Measurements from ENCODE around the gene KRTAP20-4.

KRTAP20-4 gene

GRCh38 chr21:30620522-30620921, at the start of gene KRTAP20-4:
TSS of gene KRTAP20-4 (plus strand) at chr21:30620627.
- no peak for DNase-seq

GRCh38 chr21:30577766-30578165, 42.7 kb upstream of the KRTAP20-4 start:
- peak; percentile 1 for DNase-seq

- no peak for DNase-seq
These were observed 41.1 kb upstream of the KRTAP20-4 start for GRCh38 chr21:30579346-30579745.

GRCh38 chr21:30580132-30580531, 40.3 kb upstream of the KRTAP20-4 start:
- no peak for DNase-seq

GRCh38 chr21:30582870-30583269, 37.6 kb upstream of the KRTAP20-4 start:
- DNase-seq: no peak

GRCh38 chr21:30590297-30590696, 30.1 kb upstream of the KRTAP20-4 start, which contains the start of gene KRTAP22-2:
TSS of gene KRTAP22-2 (minus strand) at chr21:30590397.
- DNase-seq: no peak

- DNase-seq: no peak
These were observed 28.3 kb upstream of the KRTAP20-4 start, which contains the start of gene KRTAP6-3 for GRCh38 chr21:30592140-30592539. TSS of gene KRTAP6-3 (plus strand) at chr21:30592440. CDS start at chr21:30592446, 6 bp downstream.

- DNase-seq: no peak
These were observed 21.6 kb upstream of the KRTAP20-4 start, which contains the start of gene KRTAP6-2 for GRCh38 chr21:30598802-30599201. TSS of gene KRTAP6-2 (minus strand) at chr21:30598902. CDS start at chr21:30598874, 28 bp downstream.

GRCh38 chr21:30600787-30601186, 19.6 kb upstream of the KRTAP20-4 start, which contains the start of gene KRTAP22-1:
TSS of gene KRTAP22-1 (plus strand) at chr21:30601087.
- no peak for DNase-seq

GRCh38 chr21:30605968-30606367, 14.5 kb upstream of the KRTAP20-4 start:
- no peak for DNase-seq

GRCh38 chr21:30612132-30612531, 8.3 kb upstream of the KRTAP20-4 start:
- no peak for DNase-seq

GRCh38 chr21:30613836-30614235, 6.6 kb upstream of the KRTAP20-4 start, which contains the start of gene KRTAP6-1:
TSS of gene KRTAP6-1 (minus strand) at chr21:30613930. CDS start at chr21:30613904, 26 bp downstream.
- DNase-seq: no peak

GRCh38 chr21:30615199-30615598, 5.2 kb upstream of the KRTAP20-4 start:
- DNase-seq: no peak

GRCh38 chr21:30616125-30616524, 4.3 kb upstream of the KRTAP20-4 start, which contains the start of gene KRTAP20-1:
TSS of gene KRTAP20-1 (plus strand) at chr21:30616425. CDS start at chr21:30616455, 30 bp downstream.
- no peak for DNase-seq

- DNase-seq: no peak
These were observed 347 bp upstream of the KRTAP20-4 start for GRCh38 chr21:30620080-30620479.

- no peak for DNase-seq
These were observed 2.9 kb downstream of the KRTAP20-4 start for GRCh38 chr21:30623362-30623761.

- DNase-seq: no peak
These were observed 5.2 kb downstream of the KRTAP20-4 start for GRCh38 chr21:30625449-30626165.

GRCh38 chr21:30628109-30628508, 7.7 kb downstream of the KRTAP20-4 start:
- DNase-seq: no peak

GRCh38 chr21:30629200-30629599, 8.8 kb downstream of the KRTAP20-4 start:
- no peak for DNase-seq

GRCh38 chr21:30634906-30635305, 14.5 kb downstream of the KRTAP20-4 start, which contains the start of gene KRTAP20-2:
TSS of gene KRTAP20-2 (plus strand) at chr21:30635206. CDS start at chr21:30635264, 58 bp downstream.
- no peak for DNase-seq

GRCh38 chr21:30638686-30639085, 18.3 kb downstream of the KRTAP20-4 start:
- DNase-seq: no peak

GRCh38 chr21:30642564-30642963, 22.1 kb downstream of the KRTAP20-4 start, which contains the start of gene KRTAP20-3:
TSS of gene KRTAP20-3 (plus strand) at chr21:30642864.
- no peak for DNase-seq

GRCh38 chr21:30646904-30647414, 26.5 kb downstream of the KRTAP20-4 start:
- DNase-seq: no peak

GRCh38 chr21:30652891-30653290, 32.5 kb downstream of the KRTAP20-4 start:
- no peak for DNase-seq
